Lung microvascular endothelial cell (primary cell): ENCODE measurements around the gene DNASE1L1. TPM values are rescaled to one million over a fixed set of nuclear protein-coding genes. Genes with fewer than 3 reads are reported as not detected.

Source experiments
- DNase-seq, 2 donors: peaks; one replicate each; pipeline versions ENCODE4 v3.0.0 to v3.0.0-alpha.2; 2010; ENCODE audit warnings: low read depth in 2 of 2
- total RNA-seq: library from RNA; depleted of rRNA; stranded (reverse); fragments of >200 nt; gene quantifications from 2 replicates; pipeline ENCODE4 v1.2.1, GENCODE V29; 2014

Gene DNASE1L1
- total RNA-seq, 1 donor from 2014 or later = 86.3 TPM

DNA sequence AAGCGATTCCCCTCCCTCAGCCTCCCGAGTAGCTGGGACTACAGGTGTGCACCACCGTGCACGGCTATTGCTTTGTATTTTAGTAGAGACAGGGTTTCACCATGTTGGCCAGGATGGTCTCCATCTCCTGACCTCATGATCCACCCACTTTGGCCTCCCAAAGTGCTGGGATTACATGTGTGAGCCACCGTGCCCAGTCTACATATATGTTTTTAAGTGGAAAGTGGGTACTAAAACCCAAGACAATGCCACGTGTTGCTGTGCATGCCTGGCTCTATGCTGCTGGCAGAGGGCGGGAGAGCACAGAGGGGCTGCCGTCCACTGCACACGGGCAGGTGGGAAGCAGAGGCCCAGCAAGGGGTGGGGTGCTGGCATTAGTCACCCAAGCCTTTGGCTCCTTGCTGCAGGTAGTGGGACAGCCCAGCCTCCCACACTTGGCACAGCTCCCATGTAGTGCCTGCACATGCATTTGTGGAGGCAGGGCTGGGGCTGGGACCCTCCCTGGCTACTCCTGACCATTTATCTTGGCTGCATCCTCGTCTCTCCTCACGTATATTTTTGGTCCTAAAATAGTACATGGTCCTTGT lies 26.5 kb downstream of the DNASE1L1 start:
- DNase-seq = no peak

DNA sequence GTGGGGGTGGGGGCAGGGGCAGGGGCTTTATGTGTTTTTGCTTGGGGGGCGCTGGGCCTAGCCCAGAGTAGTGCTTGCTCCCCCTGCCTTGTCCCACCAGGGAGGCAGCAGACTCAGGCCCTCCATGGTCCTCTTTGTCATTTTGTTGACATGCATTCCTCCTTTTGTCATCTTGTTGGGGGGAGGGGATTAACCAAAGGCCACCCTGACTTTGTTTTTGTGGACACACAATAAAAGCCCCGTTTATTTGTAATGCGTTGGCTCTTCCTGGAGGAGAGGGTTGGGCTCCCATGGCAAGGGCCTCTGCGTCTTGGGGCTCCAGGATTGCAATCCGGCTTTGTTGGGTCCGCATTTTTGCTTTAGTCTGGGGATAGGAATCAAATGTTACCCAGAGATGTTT lies 27.8 kb downstream of the DNASE1L1 start:
- DNase-seq = no peak

DNA sequence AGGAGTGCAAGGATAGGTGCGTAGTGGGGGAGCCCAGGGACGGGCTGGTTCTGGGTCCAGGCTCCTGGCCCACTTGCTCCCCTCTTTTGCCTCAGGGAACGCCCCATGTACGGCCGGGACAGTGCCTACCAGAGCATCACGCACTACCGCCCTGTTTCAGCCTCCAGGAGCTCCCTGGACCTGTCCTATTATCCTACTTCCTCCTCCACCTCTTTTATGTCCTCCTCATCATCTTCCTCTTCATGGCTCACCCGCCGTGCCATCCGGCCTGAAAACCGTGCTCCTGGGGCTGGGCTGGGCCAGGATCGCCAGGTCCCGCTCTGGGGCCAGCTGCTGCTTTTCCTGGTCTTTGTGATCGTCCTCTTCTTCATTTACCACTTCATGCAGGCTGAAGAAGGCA lies 28.3 kb downstream of the DNASE1L1 start:
- no peak for DNase-seq

DNA sequence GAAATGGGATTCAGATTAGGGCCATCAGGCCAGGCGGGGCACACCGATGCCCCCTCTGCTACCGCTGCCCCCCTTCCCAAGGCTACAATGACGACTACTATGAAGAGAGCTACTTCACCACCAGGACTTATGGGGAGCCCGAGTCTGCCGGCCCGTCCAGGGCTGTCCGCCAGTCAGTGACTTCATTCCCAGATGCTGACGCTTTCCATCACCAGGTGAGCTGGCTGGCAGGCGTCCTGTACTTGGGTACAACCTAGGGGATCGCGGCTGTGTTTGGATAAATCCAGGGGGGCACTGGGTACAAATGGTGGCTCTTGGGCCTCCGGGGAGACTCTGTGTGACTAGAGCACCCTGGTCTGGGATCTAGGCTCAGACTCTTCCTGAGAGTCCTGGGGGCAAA lies 28.9 kb downstream of the DNASE1L1 start:
- DNase-seq = peak in 1 of 2 donors; percentile 35

DNA sequence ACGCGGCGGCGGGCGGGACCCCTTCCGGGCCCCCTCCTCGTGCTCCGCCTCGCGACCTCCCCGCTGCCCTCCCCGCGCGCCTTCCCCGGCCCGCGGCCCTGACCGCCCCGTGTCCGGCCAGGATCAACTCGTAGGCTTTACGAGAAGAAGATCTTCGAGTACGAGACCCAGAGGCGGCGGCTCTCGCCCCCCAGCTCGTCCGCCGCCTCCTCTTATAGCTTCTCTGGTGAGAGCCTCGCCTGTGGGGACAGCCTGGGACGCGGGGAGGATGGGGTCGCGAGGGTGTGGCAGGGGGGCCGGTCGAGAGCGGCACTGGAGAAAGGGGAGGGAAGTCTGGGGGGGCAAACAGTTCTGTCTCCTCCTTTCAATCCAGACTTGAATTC lies 29.5 kb downstream of the DNASE1L1 start:
- peak in 1 of 2 donors; percentile 23 for DNase-seq

DNA sequence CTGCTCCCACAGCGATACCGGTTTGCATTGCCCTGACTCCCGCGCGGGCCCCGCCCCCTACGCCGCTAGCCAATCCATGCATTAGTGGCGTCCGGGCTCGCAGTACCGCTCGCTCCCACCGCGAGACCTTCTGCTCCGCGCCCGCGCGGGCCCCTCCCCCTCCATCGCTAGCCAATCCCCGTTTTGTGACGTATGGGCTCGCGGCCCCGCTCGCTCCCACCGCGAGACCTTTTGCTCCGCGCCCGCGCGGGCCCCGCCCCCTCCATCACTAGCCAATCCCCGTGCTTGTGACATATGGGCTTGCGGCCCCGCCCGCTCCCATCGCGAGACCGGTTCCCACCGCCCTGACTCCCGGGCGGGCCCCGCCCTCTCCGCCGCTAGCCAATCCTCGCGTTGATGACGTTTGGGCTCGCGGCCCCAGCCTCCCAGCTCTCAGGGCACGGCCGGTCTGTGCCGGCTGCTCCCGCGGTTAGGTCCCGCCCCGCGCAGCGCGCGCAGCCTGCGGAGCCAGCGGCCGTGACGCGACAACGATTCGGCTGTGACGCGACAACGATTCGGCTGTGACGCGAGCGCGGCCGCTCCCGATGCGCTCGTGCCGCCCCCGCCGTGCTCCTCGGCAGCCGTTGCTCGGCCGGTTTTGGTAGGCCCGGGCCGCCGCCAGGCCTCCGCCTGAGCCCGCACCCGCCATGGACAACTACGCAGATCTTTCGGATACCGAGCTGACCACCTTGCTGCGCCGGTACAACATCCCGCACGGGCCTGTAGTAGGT lies 30.1 kb downstream of the DNASE1L1 start, which contains the start of gene EMD:
Gene EMD, plus strand, starts transcription at position 497 of the 770 bp plus-strand sequence. Its CDS starts 190 bp downstream, at position 687.
- peak; percentile 98 for DNase-seq

DNA sequence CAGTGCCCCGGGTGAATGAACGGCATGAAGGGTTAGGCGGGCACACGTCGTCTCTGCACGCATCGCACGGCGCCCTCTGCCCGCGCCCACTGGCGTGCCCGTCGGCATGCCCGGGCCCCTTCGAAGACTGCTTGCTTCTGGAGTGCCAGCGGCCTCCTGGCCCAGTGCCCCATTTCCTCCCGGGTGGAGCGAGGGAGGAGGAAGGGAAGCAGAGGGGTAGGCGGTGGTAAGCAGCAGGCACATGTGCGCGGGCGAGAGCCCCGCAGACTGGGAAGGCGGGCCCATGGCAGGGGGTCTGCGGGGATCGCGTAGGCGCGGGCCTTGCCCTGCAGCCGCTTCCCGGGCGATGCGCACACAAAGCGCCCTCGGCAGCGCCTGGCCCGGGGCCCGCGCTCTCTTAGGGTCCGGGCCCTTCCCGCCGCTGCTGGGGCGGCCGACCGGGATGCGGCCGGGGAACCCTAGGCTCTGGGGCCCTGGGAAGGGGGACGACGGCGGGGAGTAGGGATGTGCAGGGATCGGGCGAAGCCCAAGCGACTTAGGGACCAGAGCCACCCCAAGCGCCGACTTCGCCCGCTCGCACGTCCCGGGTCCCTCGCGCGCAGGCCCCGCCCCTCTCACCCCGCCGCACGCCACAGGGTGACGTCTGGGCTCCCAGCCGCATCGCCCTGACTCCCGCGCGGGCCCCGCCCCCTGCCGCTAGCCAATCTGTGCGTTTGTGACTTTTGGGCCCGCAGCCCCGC lies 30.8 kb downstream of the DNASE1L1 start:
- peak; percentile 29 to 34 for DNase-seq

DNA sequence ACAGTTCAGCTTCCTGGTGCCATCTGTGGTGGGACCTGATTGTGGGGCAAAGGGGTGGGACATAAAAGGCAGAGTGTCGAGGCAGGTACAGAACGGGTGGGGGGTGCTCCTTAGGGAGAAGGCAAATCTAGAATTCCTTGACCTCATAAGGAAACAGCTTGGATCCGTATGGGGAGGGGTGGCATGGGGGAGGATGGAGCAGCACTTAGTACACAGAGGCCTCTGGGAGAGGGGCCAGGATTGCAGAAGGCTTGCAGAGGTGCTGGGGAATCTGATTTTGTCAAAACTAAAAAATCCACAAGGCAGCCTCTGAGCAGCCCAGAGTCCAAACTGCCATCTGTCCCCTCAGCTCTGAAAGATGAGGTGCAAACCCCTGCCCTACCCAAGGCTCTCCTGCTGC lies 32.3 kb downstream of the DNASE1L1 start:
- no peak for DNase-seq

DNA sequence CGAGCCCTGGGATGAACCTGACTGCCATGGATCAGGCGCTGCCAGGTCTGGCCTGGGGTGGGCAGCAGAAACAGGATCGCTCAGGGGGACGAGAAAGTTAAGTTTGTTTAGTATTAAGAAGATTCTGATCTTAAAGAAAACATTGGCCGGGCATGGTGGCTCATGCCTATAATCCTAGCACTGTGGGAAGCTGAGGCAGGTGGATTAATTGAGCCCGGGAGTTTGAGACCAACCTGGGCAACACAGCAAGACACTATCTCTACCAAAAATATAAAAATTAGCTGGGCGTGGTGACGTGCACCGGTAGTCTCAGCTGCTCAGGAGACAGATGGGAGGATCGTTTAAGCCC lies 33.9 kb downstream of the DNASE1L1 start:
- no peak for DNase-seq

DNA sequence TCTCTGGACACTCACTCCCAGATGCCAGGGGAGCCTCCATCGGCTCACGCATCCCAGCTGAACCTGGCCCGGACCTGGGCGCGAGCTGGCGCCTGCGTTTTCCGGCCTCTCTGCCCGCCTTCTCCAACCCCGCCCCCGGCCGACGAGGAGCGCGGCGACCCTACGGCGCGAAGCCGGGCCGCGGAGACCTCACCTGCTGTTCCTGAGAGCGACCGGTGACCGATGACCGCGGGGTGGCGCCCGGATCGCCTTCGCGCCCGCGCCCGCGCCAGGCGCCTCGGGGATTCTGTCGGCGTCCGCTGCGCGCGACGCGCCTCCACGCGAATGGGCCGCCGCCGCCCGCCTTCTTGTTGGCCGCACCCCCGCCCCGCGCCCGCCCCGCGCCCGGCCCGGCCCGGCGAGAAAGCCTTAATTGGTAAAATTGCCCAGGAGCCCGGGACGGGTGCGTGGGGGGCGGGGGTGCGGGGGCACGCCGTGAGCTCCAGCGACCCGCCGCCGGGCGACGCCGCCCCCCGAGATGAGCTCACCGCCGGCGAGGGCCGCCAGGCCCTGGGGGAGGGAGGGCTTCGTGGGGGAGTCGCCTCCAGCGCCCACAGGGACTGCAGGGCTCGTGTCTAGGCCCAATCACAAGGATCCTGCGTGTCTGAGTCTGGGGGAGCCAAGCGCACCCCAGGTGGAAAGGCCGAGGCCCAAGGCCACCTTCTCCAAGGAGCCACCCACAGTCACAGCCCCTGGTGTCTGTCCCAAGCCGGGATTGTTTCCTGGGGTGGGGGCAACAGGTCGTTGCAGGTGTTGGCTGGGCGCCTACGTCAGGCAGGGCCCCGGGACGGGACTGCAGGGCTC lies 34.5 kb downstream of the DNASE1L1 start, which contains the start of gene FLNA:
Gene FLNA, minus strand, starts transcription at position 322 of the 843 bp plus-strand sequence. CDS start 3,389 bp downstream, outside the sequence.
- DNase-seq = no peak

DNA sequence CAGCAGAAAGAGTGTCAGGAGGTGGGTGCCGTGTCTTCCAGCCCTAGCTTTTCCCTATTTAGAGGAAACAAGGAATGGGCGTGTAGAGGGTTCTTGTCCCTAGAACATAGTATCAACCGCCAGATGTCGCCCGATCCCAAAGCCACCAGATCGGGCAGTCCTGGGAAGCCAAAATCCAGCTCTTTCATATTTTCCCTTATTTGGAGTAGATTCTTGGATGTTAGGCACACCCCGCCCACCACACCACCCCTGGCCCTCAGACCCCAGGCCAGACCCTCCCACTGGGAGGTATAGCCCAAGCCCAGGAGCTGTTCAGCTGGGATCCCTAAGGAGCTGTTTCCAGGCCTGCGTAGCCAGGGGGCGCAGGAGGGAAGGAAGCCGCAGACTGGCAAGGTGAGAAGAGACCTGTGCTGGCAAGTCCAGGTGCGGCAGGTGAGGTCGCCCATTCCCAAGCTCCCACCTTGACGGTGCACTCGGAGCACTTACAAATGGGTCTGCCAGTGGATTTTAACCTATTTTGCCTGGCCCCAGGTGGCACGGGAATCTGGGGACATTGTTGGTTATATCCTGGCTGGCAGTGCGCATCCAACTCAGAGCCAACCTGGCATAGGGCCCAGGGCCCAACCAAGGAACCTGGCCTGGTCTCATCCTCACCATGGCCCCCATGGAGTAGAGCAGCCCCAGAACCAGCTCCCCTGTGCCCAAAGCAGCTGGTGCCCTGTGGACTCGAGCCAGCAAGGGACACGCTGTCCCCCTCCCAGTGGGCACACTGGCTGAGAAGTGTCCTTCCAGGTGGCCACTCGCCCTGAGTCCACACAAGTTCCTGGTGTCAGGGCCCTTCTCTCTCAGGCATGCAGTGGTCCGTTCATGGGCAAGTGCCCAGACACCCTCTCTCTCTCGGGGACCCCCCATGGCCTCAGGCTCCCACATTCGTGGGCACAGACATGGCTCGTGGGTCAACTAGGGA lies 35.4 kb downstream of the DNASE1L1 start:
- peak; percentile 72 to 73 for DNase-seq

DNA sequence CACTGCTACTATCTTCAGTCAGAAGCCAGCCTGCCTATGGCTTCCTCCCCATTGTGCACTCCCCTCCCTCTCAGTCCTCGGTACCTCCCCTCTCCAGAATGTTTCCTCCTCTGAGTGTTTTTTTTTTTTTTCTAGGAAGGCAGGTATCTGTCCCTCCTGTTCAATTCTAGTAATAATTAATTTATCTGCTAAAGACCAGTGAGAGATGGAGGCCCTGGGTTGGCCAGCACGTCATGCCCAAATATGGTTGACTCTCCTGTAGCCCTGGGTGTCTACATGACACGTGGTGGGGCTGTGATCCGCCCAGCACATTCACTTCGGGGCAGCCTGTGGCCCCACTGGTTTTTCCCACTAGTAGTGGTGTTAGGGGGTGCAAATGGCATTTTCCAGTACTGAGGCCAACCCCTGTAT lies 36.4 kb downstream of the DNASE1L1 start:
- no peak for DNase-seq

DNA sequence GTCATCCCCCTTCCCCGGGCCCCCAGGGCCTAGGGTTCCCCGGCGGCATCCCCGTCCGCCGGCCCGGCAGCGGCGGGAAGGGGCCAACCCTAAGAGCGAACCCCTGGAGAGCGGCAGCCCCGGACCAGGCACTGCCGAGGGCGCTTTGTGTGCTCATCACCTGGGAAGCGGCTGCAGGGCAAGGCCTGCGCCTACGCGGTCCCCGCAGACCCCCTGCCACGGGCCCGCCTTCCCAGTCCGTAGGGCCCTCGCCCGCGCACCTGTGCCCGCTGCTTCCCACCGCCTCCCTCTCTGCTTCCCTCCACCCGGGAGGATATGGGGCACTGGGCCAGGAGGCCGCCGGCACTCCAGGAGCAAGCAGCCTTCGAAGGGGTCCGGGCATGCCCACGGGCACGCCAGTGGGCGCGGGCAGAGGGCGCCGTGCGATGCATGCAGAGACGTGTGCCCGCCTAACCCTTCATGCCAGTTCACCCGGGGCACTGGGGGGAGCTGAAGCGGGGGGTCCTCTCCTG lies 37.2 kb downstream of the DNASE1L1 start:
- no peak for DNase-seq

DNA sequence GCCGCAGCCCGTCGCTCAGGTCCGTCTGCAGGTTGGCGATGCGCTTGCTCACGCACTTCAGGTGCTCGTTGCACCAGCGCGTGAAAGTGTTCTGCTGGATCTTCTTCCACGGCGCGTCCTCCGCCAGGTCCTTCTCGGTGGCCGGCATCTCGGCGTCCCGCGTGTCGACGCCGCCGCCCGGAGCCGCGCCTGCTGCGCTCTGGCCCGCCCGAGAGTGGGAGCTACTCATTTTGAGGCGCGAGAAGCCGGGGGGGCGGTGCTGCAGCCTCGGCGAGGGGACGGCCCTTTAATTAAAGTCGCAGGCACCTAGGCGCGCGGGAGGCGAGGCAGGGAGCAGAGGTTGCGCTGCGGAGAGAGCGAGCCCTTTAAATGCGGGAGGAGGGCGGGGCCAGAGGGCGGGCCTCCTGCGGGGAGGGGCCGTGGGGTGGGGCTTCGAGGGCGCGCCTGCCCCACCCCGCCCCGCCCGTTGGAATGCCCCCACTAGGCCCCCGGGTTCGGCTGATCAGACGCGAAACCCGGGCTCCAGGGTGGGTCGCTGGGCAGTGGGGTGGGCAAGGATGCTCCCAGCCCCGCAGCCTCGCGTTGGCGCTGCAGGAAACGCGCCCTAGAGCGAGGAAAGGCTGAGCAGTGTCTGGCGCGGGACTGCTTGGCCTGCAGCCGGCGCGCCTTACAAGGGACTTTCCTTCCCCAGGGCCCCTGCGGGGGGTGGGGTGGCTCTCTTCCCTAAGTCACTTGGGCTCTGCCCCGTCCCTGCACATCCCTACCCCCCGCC lies 37.9 kb downstream of the DNASE1L1 start:
- peak; percentile 94 to 95 for DNase-seq

DNA sequence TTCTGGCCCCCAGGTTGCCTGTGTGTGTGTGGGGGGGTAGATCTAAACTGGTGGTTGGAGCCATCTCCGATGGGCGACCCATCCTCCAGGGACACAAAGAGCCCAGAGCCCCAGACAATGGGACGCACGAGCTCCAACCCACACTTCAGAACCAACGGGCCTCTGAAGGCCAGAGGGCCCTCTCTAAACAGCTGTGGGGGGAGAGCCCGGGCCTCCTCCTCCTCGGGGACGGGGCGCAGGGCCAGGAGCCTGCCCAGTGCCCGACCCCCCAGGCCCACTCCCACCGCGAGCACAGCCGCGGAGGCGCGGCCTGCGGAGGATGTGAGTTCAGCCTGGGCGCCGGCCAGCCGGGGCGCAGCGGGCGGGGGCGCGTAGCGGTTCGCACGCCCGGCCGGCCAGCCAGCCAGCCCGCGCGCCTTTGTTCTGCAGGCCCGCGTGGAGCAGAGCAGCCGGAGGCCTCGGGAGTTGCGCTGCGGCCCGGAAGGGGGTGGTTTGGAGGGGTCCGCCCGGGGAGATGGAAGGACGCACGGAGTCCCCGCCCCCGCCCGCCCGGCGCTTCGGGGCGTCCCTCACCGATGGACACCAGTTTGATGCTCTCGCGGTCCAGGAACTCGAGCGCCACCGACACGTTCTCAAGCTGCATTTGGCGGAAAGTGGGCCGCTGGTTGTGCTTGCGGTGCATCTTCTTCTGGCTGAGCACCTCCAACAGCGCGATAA lies 38.6 kb downstream of the DNASE1L1 start:
- DNase-seq = peak; percentile 43 to 81

DNA sequence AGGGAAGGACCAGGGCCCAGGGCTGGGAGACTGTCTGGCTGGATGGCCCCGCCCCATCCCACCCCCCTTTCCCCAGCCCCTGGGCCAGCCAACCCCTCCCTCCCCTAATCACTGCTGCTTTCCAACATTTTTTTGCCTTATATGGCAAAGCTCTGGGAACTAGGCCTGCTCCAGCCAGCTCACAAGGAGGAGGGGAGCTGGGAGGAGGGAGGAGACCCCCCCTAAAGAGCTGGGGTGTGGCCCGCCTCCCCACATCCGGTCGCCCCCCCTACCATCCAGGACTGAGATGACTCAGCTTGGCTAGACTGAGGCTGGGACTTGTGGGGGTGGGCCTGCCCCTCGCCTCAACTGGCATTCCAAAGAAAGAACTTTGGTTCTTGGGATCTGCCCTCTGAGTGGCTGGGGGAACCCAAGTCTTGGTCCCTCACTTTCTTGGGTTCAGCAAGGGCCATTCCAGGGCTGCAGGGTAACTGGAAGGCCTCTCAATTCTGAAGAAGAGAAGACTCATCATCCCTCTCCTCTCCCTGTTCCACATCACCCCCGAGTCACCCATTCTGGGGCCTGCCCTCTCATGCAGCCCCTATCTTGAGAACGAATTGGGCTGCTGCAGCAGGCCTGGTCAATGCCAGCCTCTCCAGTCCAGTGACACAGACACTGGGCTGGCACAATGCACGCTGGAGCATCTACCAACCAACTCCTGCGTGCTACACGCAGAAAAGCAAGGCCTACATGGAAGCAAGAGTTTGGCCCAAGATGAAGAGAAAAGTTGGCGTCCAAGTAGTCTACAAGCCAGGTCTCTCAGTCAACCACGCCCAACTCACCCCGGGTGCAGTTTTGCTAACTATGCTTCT lies 39.4 kb downstream of the DNASE1L1 start:
- DNase-seq = peak; percentile 92 to 95

DNA sequence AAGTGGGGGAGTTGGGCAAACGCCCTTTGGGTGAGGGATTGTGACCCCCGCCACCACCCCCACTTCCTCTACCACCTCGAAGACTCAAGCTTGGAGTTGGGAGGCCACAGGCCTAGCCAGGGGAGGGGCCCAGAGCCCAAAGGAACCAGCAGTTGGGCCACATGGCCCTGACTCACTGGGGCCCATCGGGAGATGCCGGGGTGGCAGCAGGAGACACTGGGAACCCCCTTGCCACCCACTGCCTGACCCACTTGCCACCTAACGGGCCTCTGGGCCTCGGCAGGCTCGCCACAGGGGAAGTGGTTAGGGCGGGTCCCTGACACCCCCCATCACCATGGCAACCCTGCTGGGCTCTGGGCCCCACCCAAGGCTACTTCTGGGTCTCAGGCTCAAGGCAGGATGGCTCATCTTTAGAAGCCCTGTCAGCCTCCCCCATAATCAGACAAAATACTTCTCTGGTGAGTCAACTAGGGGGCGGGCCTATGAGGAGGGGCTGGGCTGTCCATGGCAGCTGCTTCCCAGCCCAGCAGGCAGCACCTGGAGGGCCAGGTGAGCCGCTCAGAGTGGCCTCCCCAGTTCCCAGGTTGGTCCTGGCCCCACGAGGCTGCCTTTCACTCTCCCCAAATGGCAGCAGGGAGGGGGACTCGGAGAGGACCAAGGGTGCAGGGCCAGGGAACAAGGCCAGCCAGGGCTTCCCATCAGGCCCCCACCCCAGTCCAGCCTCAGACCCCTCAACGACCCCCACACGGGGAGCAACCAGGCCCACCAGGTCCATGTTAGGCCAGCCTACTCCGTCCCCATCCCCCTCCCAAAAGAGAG lies 40.2 kb downstream of the DNASE1L1 start:
- DNase-seq = peak; percentile 70 to 88
